BJ (cell line): ENCODE measurements around the gene RXFP3. TPM values are rescaled to one million over a fixed set of nuclear protein-coding genes. Genes with fewer than 3 reads are reported as not detected.
"Not testable (repeated sequence)": the region's sequence is repeated elsewhere in the genome, so short reads cannot be mapped to it uniquely, and the experiment has no call there.

ENCODE experiments used
- CTCF ChIA-PET: fragments of 350-600 bp; formaldehyde crosslinking; extraction: SDS; loops from one replicate; lab custom pipeline; 2021; ENCODE audit warnings: antibody characterized with exemption, inconsistent platforms; lab: Yijun Ruan, JAX
- POLR2A ChIA-PET: fragments of 300-600 bp; sonication (Branson Sonifier 250); formaldehyde crosslinking; extraction: SDS; loops from one replicate; lab custom pipeline; 2021; ENCODE audit warnings: antibody characterized with exemption; lab: Charles Lee
- DNase-seq: peaks from one replicate; pipeline ENCODE4 v3.0.0-alpha.2; 2011; ENCODE audit warnings: low read depth
- H3K27me3 ChIP-seq: 2 replicates; pipeline ENCODE4 v1.6.0; 2011; ENCODE audit warnings: low read length; ENCODE audit not compliant: control insufficient read depth, insufficient read depth
- H3K36me3 ChIP-seq: 2 replicates; pipeline ENCODE4 v1.5.1; 2011; ENCODE audit warnings: low read length; ENCODE audit not compliant: control insufficient read depth, insufficient read depth
- H3K4me3 ChIP-seq: 2 replicates; pipeline ENCODE4 v1.5.1; 2011; ENCODE audit warnings: low read depth, mild to moderate bottlenecking, control low read depth, low read length
- polyA plus RNA-seq: library from polyadenylated mRNA; depleted of rRNA; stranded (reverse); fragments of >200 nt; gene quantifications from 2 replicates; pipeline ENCODE4 v1.2.3, GENCODE V29; 2011
- TF ChIP-seq, protein P1 (sequence below): IDR thresholded peaks from 2 replicates; pipeline ENCODE4 v1.5.1; 2011; ENCODE audit warnings: low read depth, mild to moderate bottlenecking, control low read depth, inconsistent platforms, low read length, moderate library complexity; ENCODE audit not compliant: insufficient read depth

RXFP3 gene
- polyA plus RNA-seq, 1 experiment, result not detected

GRCh38 chr5:33903118-33903517 is 33.1 kb upstream of the RXFP3 start:
- TF ChIP-seq, protein P1, sequence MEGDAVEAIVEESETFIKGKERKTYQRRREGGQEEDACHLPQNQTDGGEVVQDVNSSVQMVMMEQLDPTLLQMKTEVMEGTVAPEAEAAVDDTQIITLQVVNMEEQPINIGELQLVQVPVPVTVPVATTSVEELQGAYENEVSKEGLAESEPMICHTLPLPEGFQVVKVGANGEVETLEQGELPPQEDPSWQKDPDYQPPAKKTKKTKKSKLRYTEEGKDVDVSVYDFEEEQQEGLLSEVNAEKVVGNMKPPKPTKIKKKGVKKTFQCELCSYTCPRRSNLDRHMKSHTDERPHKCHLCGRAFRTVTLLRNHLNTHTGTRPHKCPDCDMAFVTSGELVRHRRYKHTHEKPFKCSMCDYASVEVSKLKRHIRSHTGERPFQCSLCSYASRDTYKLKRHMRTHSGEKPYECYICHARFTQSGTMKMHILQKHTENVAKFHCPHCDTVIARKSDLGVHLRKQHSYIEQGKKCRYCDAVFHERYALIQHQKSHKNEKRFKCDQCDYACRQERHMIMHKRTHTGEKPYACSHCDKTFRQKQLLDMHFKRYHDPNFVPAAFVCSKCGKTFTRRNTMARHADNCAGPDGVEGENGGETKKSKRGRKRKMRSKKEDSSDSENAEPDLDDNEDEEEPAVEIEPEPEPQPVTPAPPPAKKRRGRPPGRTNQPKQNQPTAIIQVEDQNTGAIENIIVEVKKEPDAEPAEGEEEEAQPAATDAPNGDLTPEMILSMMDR, result no peak
- ChIA-PET CTCF (interaction anchor here (1.0 kb wide), 1 partner anchor 31 kb away, joined by 3 read pairs; no protein-coding TSS in a partner anchor), POLR2A (no interaction called here)
- H3K4me3 ChIP-seq, result no peak overlapping the region
- no peak for DNase-seq
- no peaks in the 10 kb centered on the region for H3K36me3 ChIP-seq
- H3K27me3 ChIP-seq, result no peaks in the 10 kb centered on the region; the same call in 1 of the 2 replicates

GRCh38 chr5:33905381-33905780 is 30.8 kb upstream of the RXFP3 start:
- TF ChIP-seq, protein P1, result no peak
- Histone ChIP-seq H3K27me3 (peaks cover 2% of the 10 kb centered on the region; the same call in 1 of the 2 replicates), H3K36me3 (no peaks in the 10 kb centered on the region), H3K4me3 (no peak overlapping the region)
- no peak for DNase-seq
- POLR2A ChIA-PET, result no interaction called here
- CTCF ChIA-PET, result no interaction called here

- H3K36me3 ChIP-seq, CTCF ChIA-PET, DNase-seq, POLR2A ChIA-PET, H3K4me3 ChIP-seq, H3K27me3 ChIP-seq: not testable (repeated sequence)
These were observed 29.9 kb upstream of the RXFP3 start for GRCh38 chr5:33906248-33906647.

DNA sequence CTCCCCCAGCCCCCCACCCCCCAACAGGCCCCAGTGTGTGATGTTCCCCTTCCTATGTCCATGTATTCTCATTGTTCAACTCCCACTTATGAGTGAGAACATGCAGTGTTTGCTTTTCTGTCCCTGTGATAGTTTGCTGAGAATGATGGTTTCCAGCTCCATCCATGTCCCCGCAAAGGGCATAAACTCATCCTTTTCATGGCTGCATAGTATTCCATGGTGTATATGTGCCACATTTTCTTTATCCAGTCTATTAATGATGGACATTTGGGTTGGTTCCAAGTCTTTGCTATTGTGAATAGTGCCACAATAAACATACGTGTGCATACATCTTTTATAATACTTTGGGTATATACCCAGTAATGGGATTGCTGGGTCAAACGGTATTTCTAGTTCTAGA is 21.3 kb upstream of the RXFP3 start:
- CTCF ChIA-PET, H3K4me3 ChIP-seq: not testable (repeated sequence)

DNA sequence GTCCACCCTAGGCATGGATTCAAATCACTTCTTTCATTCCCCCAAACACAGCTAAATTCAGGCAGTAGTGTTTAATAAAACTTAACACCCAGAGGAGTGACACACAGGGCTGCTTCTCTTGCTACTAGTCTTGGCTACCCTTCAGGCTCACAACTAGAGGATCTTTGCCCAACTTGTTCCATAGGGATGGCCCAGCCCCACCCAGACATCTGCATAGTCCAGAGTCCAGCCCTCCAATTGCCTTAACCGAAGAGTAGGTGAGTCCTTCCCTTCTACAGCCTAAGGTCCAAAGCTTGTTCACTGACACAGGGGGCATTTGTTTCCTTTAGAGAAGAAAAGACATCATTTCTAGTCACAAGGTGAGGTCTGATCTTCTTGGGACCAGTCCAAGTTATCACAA is 15.2 kb upstream of the RXFP3 start:
- DNase-seq, result no peak
- POLR2A ChIA-PET, result no interaction called here
- Histone ChIP-seq H3K4me3 (no peak overlapping the region), H3K36me3 (no peaks in the 10 kb centered on the region), H3K27me3 (peaks cover 3% of the 10 kb centered on the region)
- CTCF ChIA-PET, result interaction anchor here (3.3 kb wide), 1 partner anchor 12 kb away, joined by 16 read pairs; no protein-coding TSS in a partner anchor
- TF ChIP-seq, protein P1, result no peak

More for the DNA sequence above, 21.3 kb upstream of the RXFP3 start:
- H3K27me3 ChIP-seq, POLR2A ChIA-PET, H3K36me3 ChIP-seq, DNase-seq: not testable (repeated sequence)

- TF ChIP-seq, protein P1, result no peak
- H3K27me3 ChIP-seq, result peaks cover under 1% of the 10 kb centered on the region
- H3K36me3 ChIP-seq, result no peaks in the 10 kb centered on the region
- POLR2A ChIA-PET, result no interaction called here
- CTCF ChIA-PET, result interaction anchor here (1.3 kb wide), 1 partner anchor 10 kb away, joined by 7 read pairs; the partner anchor contains the start of gene RXFP3
- DNase-seq, result no peak
- no peak overlapping the region for H3K4me3 ChIP-seq
These were observed 10.9 kb upstream of the RXFP3 start for GRCh38 chr5:33925278-33925677.
